VCaP (cell line): ENCODE data around the gene ARHGEF11.
A peak's percentile ranks its signal among the peaks of the same experiment; 100 is the strongest.
"Not testable (repeated sequence)": the region's sequence is repeated elsewhere in the genome, so short reads cannot be mapped to it uniquely, and the experiment has no call there.

Source experiments
- H3K27ac ChIP-seq: fragments of 450-650 bp; 2 replicates; pipeline ENCODE4 v1.5.1; 2017
- TF ChIP-seq, protein P1 (sequence below): fragments of 450-650 bp; conservative IDR thresholded peaks from 2 replicates; pipeline ENCODE4 v1.5.1; 2017; ENCODE audit warnings: mild to moderate bottlenecking, moderate library complexity

Gene ARHGEF11

DNA sequence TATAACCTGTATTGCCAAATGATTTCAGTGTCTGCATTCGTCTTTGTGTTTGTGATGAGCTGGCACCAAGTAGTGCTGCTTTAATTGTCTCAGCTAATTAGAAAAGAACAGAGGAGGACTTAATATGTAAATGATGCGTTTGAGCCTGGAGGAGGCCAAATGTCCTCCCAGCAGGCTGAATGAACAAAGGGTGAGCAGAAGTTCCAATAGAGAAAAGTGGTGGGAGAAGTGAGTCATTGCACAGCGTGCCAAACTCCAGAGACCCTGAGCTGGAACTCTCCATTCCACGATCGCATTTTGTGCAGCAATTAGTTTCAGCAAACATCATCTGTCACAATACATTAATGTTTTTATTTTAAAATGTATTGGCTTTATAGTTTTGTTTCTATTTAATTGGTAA is 36.2 kb upstream of the ARHGEF11 start:
- TF ChIP-seq, protein P1, sequence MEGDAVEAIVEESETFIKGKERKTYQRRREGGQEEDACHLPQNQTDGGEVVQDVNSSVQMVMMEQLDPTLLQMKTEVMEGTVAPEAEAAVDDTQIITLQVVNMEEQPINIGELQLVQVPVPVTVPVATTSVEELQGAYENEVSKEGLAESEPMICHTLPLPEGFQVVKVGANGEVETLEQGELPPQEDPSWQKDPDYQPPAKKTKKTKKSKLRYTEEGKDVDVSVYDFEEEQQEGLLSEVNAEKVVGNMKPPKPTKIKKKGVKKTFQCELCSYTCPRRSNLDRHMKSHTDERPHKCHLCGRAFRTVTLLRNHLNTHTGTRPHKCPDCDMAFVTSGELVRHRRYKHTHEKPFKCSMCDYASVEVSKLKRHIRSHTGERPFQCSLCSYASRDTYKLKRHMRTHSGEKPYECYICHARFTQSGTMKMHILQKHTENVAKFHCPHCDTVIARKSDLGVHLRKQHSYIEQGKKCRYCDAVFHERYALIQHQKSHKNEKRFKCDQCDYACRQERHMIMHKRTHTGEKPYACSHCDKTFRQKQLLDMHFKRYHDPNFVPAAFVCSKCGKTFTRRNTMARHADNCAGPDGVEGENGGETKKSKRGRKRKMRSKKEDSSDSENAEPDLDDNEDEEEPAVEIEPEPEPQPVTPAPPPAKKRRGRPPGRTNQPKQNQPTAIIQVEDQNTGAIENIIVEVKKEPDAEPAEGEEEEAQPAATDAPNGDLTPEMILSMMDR, result no peak

DNA sequence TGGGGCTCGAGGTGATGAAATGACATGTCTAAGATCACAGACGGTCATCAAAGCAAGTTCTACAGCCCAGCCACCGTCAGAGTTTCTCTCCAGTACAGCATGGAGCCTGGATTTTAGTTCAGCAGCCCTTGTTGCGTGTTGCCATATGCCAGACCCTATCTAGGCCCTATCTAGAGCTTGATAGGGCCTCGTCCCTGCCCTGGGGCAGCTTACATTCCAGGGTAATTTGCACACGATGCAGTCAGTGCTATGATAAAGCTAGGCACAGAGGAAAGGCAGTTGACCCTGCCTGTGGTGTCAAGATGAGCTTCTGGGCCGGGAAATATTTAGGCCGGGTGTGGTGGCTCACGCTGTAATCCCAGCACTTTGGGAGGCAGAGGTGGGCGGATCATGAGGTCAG is 35.2 kb upstream of the ARHGEF11 start:
- H3K27ac ChIP-seq, result no peak overlapping the region
- TF ChIP-seq, protein P1, result no peak

More for the DNA sequence above, 36.2 kb upstream of the ARHGEF11 start:
- no peak overlapping the region for H3K27ac ChIP-seq

DNA sequence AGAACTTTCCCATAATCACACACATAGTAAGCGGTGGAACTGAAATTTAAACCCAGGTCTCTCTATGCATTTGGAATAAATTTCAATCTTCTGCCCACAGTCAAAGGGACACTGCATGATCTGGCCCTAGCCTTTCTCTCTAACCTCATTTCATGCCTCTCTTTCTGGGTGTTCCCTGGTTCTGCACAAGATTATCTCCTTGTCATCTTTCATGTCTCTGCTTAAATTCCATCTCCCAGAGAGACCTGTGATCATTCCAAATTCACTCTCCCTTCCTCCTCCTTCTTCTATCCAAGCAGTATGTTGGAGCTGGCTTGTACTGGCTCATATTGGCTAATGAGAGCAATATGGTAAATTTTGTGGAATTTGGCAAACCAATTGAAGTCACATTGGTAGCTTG is 31.9 kb upstream of the ARHGEF11 start:
- TF ChIP-seq, protein P1, result no peak

DNA sequence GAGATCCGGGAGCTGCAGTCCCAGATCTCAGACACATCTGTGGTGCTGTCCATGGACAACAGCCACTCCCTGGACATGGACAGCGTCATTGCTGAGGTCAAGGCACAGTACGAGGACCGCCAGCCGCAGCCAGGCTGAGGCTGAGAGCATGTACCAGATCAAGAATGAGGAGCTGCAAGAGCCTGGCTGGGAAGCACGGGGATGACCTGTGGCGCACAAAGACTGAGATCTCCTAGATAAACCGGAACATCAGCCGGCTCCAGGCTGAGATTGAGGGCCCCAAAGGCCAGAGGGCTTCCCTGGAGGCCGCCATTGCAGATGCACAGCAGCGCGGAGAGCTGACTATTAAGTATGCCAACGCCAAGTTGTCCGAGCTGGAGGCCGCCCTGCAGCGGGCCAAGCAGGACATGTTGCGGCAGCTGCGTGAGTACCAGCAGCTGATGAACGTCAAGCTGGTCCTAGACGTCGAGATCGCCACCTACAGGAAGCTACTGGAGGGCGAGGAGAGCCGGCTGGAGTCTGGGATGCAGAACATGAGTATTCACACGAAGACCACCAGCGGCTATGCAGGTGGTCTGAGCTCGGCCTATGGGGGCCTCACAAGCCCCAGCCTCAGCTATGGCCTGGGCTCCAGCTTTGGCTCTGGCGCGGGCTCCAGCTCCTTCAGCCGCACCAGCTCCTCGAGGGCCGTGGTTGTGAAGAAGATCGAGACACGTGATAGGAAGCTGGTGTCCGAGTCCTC is 28.6 kb upstream of the ARHGEF11 start:
- TF ChIP-seq, protein P1, result peak; percentile 41
- no peak overlapping the region for H3K27ac ChIP-seq

More for the DNA sequence above, 31.9 kb upstream of the ARHGEF11 start:
- no peak overlapping the region for H3K27ac ChIP-seq

DNA sequence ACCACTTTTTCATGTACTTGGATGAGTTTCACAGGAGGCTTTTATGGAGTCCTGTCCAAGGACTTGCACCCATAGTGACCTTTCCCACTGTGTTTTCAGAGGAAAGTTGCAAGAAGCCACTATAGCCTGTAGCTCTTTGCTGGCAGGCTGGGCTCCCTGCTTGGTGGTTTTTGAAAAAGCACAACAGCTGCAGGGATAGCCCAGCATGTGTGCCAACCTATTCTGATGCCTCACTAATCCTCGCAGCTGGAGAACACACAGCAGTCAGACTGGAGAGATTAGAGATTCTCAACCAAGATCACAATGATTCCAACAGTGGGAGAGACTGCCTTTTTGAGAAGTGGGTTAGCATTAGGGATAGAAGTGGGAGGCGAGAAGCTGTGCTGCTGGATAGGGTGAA is 24.1 kb upstream of the ARHGEF11 start:
- TF ChIP-seq, protein P1, result no peak
- no peak overlapping the region for H3K27ac ChIP-seq

DNA sequence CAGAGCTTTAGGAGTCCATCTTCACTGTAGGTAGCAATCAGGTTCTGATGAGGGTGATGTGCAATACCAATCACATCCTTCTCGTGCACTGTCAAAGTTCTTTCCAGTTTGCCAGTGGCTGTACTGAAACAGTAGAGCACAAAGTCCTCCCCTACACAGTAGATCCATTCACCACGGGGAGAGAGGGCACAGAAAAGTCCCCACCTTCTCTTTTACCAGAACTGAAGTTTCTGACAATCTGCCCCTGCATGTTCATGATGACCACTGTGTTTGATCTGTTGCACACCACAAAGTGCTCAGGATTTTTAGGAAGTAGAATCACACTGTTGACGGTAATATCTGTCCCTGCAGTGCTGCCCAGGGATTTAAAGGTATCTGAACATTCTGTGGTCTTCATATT is 13.7 kb upstream of the ARHGEF11 start:
- H3K27ac ChIP-seq, result not testable (repeated sequence)

DNA sequence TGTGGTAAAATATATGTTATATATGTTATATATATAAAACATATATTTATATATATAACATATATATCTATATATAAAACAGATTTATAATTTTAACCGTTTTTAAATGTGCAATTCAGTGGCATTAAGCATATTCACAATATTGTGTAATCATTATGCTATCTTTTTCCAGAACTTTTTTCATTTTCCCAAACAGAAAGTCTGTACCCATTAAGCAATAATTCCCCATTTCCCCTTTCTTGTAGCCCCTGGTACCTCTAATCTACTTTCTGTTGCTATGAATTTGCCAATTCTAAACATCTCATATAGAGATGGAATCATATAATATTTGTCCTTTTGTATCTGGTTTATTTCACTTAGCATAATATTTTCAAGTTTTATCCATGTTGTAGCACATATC is 10.7 kb upstream of the ARHGEF11 start:
- no peak overlapping the region for H3K27ac ChIP-seq
- TF ChIP-seq, protein P1, result no peak

DNA sequence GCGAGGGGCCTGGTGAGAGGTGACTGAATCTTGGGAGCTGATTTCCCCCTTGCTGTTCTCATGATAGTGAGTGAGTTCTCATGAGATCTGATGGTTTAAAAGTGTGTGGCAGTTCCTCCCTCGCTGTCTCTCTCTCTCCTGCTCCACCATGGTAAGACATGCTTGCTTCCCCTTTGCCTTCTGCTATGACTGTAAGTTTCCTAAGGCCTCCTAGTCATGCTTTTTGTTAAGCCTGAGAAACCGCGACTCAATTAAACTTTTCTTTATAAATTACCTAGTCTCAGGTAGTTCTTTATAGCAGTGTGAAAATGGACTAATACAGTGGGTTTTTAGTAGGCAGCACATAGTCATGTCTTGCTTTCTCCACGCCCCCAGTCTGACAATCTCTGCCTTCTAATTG is 10.2 kb upstream of the ARHGEF11 start:
- H3K27ac ChIP-seq, result not testable (repeated sequence)
